Skeletal muscle satellite cell (primary cell): ENCODE measurements around the gene CADPS2.

Experiments used
- H3K27me3 ChIP-seq: 2 replicates; pipeline ENCODE4 v1.7.0; 2013; ENCODE audit warnings: low read length; ENCODE audit not compliant: control insufficient read depth, insufficient read depth
- H3K36me3 ChIP-seq: 2 replicates; pipeline ENCODE4 v1.7.0; 2013; ENCODE audit warnings: mild to moderate bottlenecking, control low read depth, low read length; ENCODE audit not compliant: insufficient read depth
- H3K4me1 ChIP-seq: 2 replicates; pipeline ENCODE4 v1.7.0; 2013; ENCODE audit warnings: low read length; ENCODE audit not compliant: control insufficient read depth, insufficient read depth
- H3K4me2 ChIP-seq: 2 replicates; pipeline ENCODE4 v1.7.0; 2013; ENCODE audit warnings: mild to moderate bottlenecking, low read length
- H3K4me3 ChIP-seq: 2 replicates; pipeline ENCODE4 v1.7.0; 2013; ENCODE audit warnings: low read length
- H3K9ac ChIP-seq: 2 replicates; pipeline ENCODE4 v1.7.0; 2013; ENCODE audit warnings: mild to moderate bottlenecking, low read depth, low read length, moderate library complexity
- H3K9me3 ChIP-seq: replicated peaks from 2 replicates; pipeline ENCODE4 v1.7.0; 2013; ENCODE audit warnings: mild to moderate bottlenecking, control low read depth, low read length

The CADPS2 gene

DNA sequence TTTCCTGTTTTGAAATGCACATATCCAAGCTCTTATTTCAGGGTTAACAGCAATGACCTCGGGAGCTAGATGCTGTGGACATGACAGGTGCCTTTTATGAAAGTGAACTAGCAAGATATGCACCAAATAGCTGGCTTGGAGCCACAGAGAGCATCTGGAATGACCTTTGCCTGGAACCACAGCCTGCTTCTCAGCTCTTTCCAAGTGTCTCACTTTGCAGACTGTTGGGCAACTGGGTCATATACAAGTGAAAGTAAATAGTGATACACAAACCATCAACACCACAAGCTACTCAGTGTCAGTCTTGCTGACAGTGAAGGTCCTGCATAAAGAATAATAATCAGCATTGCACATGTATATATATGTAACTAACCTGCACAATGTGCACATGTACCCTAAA, 370.9 kb downstream of the CADPS2 start:
- Histone ChIP-seq H3K36me3 (no peaks in the 10 kb centered on the region), H3K4me2 (no peak overlapping the region), H3K9me3 (no peaks in the 10 kb centered on the region), H3K27me3 (no peaks in the 10 kb centered on the region), H3K4me1 (no peaks in the 10 kb centered on the region), H3K9ac (no peak overlapping the region), H3K4me3 (no peak overlapping the region)

DNA sequence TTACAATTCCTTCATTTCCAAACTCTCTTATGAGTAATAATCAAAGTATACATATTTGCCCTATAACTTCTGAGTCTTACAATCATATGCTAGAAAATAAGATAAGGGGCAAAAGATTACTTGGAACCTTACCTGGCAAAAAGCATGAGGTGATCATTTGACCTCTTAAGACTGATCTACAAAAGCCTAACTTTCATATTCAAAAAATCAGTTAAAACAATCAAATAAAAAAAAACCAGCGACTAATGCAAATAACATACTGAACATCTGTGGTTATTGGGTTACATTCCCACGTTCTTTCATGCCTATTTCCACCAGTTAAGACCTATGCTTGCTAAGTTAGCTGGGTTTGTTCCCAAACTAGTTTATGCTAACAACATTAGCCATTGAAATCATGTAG, 375.0 kb downstream of the CADPS2 start:
- no peaks in the 10 kb centered on the region for H3K4me1 ChIP-seq
- no peak overlapping the region for H3K4me3 ChIP-seq
- H3K27me3 ChIP-seq: no peaks in the 10 kb centered on the region
- no peak overlapping the region for H3K9ac ChIP-seq
- H3K36me3 ChIP-seq: no peaks in the 10 kb centered on the region
- H3K4me2 ChIP-seq: no peak overlapping the region
- no peaks in the 10 kb centered on the region for H3K9me3 ChIP-seq

DNA sequence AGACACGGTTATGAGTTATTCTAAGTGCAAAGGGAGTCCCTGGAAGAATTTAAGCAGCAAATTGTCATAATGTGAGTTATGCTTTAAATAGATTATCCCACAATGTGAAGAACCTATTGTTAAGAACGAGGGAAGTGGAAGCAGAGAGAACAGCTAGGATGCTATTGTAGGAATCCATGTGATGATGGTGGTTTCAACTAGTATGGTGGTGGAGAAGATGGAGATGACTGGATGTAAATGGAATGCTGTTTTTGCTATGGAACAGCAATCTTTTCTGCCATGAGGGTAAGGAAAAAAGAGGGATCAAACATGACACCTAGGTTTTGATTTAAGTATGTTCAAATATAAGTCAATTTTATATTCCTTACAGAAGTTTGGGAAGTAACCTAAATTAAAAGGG, 378.7 kb downstream of the CADPS2 start:
- H3K4me3 ChIP-seq: no peak overlapping the region
- H3K27me3 ChIP-seq: no peaks in the 10 kb centered on the region
- H3K4me2 ChIP-seq: no peak overlapping the region
- H3K9ac ChIP-seq: no peak overlapping the region
- H3K36me3 ChIP-seq: no peaks in the 10 kb centered on the region
- no peaks in the 10 kb centered on the region for H3K9me3 ChIP-seq
- peaks cover 4% of the 10 kb centered on the region for H3K4me1 ChIP-seq

DNA sequence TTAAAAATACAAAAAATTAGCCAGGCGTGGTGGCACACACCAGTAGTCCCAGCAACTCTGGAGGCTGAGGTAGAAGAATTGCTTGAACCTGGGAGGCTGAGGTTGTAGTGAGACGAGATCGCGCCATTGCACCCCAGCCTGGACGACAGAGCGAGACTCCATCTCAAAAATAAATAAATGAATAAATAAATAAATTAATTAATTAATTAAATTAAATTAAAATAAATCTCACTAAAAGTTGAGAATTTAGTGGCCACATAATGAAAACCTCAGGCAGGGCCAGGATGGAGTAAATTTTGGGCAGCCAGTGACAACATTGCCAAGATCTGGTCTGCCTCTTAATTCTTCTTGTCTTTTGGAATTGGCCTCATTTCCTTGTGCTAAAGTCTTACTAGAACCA, 394.3 kb downstream of the CADPS2 start:
- Histone ChIP-seq H3K4me3 (no peak overlapping the region), H3K4me1 (no peaks in the 10 kb centered on the region), H3K27me3 (no peaks in the 10 kb centered on the region), H3K9me3 (no peaks in the 10 kb centered on the region), H3K36me3 (no peaks in the 10 kb centered on the region), H3K9ac (no peak overlapping the region), H3K4me2 (no peak overlapping the region)

DNA sequence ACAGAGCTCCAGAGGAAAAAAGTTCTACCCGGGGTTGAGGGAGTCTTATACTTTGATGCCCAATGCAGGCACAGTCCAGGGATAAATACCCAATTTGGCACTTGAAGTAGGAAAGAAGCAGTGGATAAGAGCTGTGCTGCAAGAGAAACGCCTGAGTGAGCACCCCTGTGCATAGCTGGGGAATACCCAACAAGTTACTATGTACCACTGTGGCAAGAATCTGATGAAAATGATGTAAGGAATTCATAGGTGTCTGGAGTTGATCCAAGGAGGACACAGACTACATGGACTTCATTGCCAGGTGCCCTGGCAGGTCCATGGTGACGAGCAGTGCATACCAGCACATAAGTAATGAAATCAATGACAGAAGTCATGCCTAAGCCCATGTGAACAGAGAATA, 398.0 kb downstream of the CADPS2 start:
- Histone ChIP-seq H3K4me2 (no peak overlapping the region), H3K36me3 (no peaks in the 10 kb centered on the region), H3K4me3 (no peak overlapping the region), H3K9ac (no peak overlapping the region), H3K4me1 (no peaks in the 10 kb centered on the region), H3K9me3 (no peaks in the 10 kb centered on the region), H3K27me3 (no peaks in the 10 kb centered on the region)

DNA sequence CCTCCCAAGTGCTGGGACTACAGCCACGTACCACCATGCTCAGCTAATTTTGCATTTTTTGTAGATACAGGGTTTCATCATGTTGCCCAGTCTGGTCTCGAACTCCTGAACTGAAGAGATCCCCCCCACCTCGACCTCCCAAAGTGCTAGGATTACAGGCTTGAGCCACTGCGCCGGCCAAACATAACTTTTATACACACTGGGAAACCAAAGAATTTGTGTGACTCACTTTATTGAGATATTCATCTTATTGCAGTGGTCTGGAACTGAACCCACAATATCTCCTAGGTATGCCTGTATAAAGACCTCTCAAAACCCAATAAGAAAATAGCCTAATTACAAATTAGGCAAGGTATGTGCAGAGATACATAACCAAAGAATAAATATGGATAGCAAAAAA, 399.1 kb downstream of the CADPS2 start:
- Histone ChIP-seq H3K9ac (no peak overlapping the region), H3K9me3 (no peaks in the 10 kb centered on the region), H3K27me3 (no peaks in the 10 kb centered on the region), H3K4me3 (no peak overlapping the region), H3K4me1 (no peaks in the 10 kb centered on the region), H3K36me3 (no peaks in the 10 kb centered on the region), H3K4me2 (no peak overlapping the region)

DNA sequence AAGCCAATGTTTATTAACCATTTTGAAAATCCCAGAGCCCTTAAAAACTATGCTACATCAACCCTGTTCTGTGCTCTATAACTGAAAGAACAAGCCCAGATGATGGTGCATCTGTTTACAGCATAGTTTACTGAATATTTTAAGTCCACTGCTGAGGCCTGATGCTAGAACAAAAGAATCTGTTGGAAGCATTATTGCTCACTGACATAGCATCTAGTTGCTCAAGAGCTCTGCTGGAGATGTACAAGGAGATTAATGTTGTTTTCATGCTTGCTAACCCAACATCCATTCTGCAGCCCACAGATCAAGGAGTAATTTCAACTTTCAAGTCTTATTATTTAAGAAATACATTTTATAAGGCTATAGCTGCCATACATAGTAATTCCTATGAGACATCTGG, 400.4 kb downstream of the CADPS2 start:
- Histone ChIP-seq H3K4me1 (no peaks in the 10 kb centered on the region), H3K9ac (no peak overlapping the region), H3K4me2 (no peak overlapping the region), H3K4me3 (no peak overlapping the region), H3K27me3 (no peaks in the 10 kb centered on the region), H3K36me3 (no peaks in the 10 kb centered on the region), H3K9me3 (no peaks in the 10 kb centered on the region)

DNA sequence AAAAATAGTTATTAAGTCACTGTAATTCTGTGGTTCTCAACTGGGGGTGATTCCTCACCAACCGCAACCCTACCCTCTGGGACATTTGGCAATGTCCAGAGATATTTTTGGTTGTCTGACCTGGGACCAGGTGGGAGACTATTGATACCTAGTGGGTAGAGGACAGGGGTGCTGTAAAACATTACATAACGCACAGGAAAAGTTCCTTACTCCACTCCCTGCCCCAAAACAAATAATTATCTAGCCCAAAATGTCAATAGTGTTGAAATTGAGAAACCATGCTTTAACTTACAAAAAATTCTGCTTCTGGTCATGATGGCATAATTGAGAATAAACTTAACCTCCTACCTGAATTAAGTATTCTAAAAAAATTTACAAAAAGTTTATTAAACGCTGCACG, 404.0 kb downstream of the CADPS2 start:
- H3K4me3 ChIP-seq: no peak overlapping the region
- no peaks in the 10 kb centered on the region for H3K4me1 ChIP-seq
- no peaks in the 10 kb centered on the region for H3K36me3 ChIP-seq
- H3K9me3 ChIP-seq: no peaks in the 10 kb centered on the region
- H3K27me3 ChIP-seq: no peaks in the 10 kb centered on the region
- no peak overlapping the region for H3K4me2 ChIP-seq
- H3K9ac ChIP-seq: no peak overlapping the region

DNA sequence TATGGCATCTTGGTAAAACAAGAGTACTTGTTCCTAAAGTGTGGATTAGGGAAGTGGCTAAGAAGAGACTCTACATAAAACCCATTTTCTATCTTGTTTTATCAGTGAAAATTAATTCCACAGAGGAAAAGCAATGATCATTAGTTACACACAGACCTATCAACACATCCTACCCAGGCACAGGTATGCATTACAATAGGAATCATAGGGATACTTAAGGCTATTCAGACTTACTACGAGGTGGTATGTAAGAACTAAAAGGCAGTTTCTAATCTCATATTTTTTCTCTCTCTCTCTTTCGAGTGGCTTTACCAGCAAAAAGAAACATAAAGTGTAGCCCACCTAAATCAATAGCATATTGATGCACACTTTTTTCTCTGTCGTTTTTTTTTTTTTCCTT, 415.4 kb downstream of the CADPS2 start:
- no peak overlapping the region for H3K4me3 ChIP-seq
- no peaks in the 10 kb centered on the region for H3K9me3 ChIP-seq
- H3K27me3 ChIP-seq: no peaks in the 10 kb centered on the region
- no peaks in the 10 kb centered on the region for H3K4me1 ChIP-seq
- H3K4me2 ChIP-seq: no peak overlapping the region
- no peaks in the 10 kb centered on the region for H3K36me3 ChIP-seq
- no peak overlapping the region for H3K9ac ChIP-seq

DNA sequence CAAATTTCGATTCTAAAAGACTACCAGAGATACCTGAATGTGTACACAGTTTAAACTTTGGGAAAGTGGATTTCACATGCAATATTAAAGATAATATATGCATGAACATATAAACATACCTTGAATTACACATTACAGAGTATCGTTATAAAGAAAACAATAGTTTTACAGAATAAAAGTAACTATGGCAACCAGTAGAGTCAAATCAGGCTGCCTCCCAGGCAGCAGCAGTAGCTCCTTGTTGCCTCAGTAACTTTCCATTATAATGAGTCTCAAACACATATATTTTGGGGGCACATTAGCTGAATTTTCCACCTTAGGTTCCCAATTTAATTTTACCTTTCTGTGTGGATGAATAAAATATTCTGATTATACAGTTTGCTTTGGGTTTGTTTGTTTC, 417.3 kb downstream of the CADPS2 start:
- H3K36me3 ChIP-seq: no peaks in the 10 kb centered on the region
- H3K4me1 ChIP-seq: no peaks in the 10 kb centered on the region
- H3K4me3 ChIP-seq: no peak overlapping the region
- no peak overlapping the region for H3K4me2 ChIP-seq
- H3K9ac ChIP-seq: no peak overlapping the region
- H3K27me3 ChIP-seq: no peaks in the 10 kb centered on the region
- H3K9me3 ChIP-seq: no peaks in the 10 kb centered on the region

DNA sequence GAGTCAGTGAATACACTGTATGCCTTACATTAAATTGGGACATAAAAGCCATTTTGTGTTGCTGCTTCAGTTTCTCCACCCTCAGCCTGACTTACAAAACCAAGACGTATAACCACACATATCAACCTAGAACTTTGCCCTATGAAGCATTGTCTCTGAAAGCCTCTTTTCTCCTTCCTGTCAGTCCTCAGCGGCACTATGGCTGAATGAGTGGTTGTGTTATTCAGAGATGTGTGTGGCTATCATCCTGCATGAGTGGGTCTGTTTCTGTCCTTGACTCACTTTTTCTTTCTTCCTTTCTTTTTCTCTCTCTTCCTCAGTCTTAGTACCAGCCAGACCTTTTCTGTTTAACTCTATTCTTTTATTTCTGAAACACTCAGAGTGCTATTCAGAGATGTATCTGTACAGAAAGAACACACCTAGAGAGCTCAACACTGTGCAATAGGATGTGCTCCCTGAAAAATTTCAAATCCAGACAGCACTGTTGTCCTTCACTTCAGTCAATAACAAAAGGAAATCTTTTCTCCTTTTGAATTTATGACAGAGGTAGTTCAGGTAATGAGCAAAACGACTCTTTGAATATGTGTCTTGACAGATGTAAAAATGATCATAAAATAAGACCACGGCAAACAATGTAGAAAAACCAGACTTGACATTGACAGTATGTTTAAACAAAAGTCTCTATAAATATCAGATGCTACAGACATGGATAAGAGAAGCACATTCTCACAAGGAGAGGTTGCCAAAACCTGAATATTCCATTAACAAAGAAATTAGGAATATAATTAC, 418.4 kb downstream of the CADPS2 start:
- H3K36me3 ChIP-seq: no peaks in the 10 kb centered on the region
- no peaks in the 10 kb centered on the region for H3K9me3 ChIP-seq
- no peak overlapping the region for H3K9ac ChIP-seq
- H3K4me2 ChIP-seq: no peak overlapping the region
- no peak overlapping the region for H3K4me3 ChIP-seq
- H3K4me1 ChIP-seq: no peaks in the 10 kb centered on the region
- no peaks in the 10 kb centered on the region for H3K27me3 ChIP-seq

DNA sequence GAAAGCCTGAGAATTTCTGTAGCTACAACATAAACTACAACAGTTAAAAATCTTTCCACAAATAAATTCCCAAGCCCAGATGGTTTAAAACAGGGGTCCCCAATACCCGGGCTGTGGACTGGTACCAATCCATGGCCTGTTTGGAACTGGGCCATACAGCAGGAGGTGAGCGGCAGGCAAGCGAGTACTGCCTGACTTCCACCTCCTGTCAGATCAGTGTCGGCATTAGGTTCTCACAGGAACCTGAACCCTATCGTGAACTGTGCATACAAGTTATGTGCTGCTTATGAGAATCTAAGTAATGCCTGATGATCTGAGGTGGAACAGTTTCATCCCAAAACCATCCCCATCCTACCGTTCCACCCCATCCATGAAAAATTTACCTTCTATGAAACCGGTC, 421.0 kb downstream of the CADPS2 start:
- Histone ChIP-seq H3K4me2 (no peak overlapping the region), H3K4me1 (no peaks in the 10 kb centered on the region), H3K4me3 (no peak overlapping the region)

More for the DNA sequence above, 421.0 kb downstream of the CADPS2 start:
- no peaks in the 10 kb centered on the region for H3K27me3 ChIP-seq
- H3K9ac ChIP-seq: no peak overlapping the region
- H3K36me3 ChIP-seq: no peaks in the 10 kb centered on the region
- H3K9me3 ChIP-seq: no peaks in the 10 kb centered on the region
